Hematopoietic multipotent progenitor cell treated with erythropoietin and hydrocortisone succinate and interleukin-3 and kit ligand, for 4 days (in vitro differentiated cells): ENCODE measurements around the gene ZNF335.

Experiments
- DNase-seq: peaks from one replicate; pipeline ENCODE4 v3.0.0-alpha.2; 2015

The ZNF335 gene

GRCh38 chr20:45971675-45972499 lies at the start of gene ZNF335:
Gene ZNF335, minus strand, starts transcription at chr20:45972203. Its CDS starts 793 bp downstream, at chr20:45971410.
- DNase-seq, result peak; percentile 97

- DNase-seq, result no peak
Measured at GRCh38 chr20:46020555-46020954, 48.6 kb upstream of the ZNF335 start.

- DNase-seq, result no peak
Measured at GRCh38 chr20:46018611-46019010, 46.6 kb upstream of the ZNF335 start.

- no peak for DNase-seq
Measured at GRCh38 chr20:46018112-46018511, 46.1 kb upstream of the ZNF335 start.

DNA sequence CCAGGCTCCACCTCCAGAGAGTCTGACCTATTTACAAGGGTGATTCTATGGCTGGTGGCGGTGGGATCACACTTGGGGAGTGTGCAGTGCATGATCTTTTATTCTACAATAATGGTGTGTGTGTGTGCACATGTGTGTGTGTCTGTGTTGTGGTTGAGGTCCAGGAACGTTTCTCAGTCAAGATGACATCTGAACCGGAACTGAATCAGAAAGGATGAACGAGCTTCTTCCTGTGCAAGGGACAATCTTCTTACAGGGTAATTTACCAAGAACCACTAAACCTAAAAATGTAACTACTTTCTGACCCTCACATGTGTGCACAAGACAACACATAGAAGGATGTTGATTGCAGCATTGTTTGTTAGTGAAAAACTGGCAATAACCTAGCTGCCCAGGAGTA lies 45.3 kb upstream of the ZNF335 start:
- no peak for DNase-seq

DNA sequence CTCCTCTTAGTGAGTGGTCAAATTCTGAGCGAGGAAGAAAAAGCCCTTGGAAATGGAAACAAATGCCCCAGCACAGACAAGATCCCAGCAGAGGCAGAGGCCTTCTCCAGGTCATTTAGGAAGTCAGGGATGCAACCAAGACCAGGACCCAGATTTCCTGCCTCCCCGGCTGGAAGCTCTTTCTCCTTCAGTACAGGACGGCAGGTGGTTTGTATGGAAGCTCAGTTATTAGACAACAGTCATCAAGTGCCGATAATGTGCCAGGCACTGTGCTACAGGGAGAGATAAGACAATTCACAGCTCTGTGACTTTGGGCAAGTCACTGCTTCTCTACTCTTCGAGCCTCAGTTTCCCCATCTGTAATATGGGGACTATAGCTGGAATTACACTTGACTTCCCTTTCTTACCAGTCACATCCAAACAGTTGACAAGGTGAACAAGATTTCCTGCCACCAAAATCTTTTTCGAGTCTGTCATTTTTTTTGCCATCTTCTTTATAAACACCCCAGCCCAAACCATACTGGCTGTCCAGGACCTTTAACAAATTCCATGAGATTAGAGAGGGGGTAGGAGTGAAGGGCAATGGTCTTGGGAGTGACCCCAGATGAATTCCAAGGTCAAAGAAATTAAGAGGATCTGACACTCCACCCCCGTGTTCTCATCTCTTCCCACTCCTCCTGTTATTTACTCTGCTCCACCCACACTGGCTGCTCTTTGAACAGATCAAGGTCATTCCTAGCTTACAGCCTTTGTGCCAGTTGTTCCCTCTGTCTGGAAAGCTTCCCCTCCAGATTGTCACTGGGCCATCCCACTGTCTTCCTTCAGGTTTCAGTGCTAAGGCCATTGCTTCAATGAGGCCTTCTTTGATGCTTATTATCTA lies 42.8 kb upstream of the ZNF335 start:
- DNase-seq, result no peak

- peak; percentile 79 for DNase-seq
Measured at GRCh38 chr20:46013829-46014516, 42.0 kb upstream of the ZNF335 start.

GRCh38 chr20:46013322-46013828 lies 41.4 kb upstream of the ZNF335 start:
- no peak for DNase-seq

GRCh38 chr20:46012921-46013320 lies 40.9 kb upstream of the ZNF335 start:
- DNase-seq, result no peak

DNA sequence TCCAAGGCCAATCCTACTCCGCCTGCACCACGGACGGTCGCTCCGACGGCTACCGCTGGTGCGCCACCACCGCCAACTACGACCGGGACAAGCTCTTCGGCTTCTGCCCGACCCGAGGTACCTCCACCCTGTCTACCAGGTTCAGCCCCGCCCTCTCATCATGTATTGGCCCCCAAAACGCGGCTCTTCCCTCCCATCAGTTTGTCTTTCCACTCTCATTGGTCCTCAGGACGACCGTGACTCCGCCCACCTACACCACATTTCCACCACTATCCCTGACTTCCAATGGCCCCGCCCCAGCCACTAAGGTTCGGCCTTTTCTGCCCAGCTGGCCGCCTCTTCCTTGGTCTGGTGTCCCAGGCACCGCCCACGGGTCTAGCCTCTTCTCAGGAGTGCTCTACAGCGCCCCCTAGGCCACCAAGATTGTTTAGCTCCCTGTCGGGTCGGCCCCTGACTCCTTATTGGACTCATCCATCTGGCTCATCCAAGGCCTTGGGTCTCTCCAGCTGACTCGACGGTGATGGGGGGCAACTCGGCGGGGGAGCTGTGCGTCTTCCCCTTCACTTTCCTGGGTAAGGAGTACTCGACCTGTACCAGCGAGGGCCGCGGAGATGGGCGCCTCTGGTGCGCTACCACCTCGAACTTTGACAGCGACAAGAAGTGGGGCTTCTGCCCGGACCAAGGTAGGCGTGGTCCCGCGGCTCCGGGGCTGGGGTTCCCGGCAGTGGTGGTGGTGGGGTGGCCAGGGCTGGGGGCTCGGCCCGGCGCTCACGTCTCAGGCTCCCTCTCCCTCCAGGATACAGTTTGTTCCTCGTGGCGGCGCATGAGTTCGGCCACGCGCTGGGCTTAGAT lies 39.9 kb upstream of the ZNF335 start:
- DNase-seq, result peak; percentile 85

- peak; percentile 28 for DNase-seq
Measured at GRCh38 chr20:46010491-46011391, 38.7 kb upstream of the ZNF335 start.

DNA sequence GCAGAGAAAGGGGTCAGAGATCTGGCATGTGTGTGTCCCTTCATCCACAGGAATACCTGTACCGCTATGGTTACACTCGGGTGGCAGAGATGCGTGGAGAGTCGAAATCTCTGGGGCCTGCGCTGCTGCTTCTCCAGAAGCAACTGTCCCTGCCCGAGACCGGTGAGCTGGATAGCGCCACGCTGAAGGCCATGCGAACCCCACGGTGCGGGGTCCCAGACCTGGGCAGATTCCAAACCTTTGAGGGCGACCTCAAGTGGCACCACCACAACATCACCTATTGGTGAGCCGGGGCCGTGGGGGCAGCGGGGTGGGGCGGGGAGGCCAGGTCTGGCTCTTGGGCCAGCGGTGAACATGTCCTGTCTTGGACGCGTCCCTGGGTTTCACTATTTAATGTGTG lies 37.8 kb upstream of the ZNF335 start:
- DNase-seq, result no peak

GRCh38 chr20:46007671-46008070 lies 35.7 kb upstream of the ZNF335 start:
- no peak for DNase-seq

DNA sequence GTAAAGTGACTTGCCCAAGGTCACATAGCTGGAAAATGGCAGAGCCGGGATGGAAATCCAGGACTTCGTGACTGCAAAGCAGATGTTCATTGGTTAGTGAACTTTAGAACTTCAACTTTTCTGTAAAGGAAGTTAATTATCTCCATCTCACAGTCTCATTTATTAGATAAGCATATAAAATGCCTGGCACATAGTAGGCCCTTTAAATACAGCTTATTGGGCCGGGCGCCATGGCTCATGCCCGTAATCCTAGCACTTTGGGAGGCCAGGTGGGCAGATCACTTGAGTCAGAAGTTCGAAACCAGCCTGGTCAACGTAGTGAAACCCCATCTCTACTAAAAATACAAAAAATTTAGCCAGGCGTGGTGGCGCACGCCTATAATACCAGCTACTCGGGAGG lies 35.0 kb upstream of the ZNF335 start:
- no peak for DNase-seq

- no peak for DNase-seq
Measured at GRCh38 chr20:46006022-46006705, 34.2 kb upstream of the ZNF335 start.

GRCh38 chr20:46004889-46005473 lies 33.0 kb upstream of the ZNF335 start:
- DNase-seq, result peak; percentile 93

DNA sequence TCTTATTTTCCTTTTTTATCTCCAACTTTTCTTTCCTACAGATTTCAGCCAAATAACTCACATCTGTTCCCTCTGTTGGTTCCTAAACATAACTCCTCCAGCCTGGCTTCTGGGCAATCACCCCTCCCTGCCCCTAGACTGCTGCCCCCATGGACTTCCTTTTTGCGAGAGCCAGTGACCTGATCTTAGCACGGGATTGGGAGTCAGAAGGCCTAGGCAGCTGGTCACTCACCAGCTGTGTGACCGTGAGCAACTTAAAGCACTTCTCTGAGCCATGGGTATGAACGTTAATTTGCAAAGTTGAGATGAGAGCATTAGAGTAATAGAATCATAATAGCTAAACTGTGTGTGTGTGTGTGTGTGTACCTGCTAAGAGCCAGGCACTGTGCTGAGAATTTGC lies 32.2 kb upstream of the ZNF335 start:
- DNase-seq, result no peak

- no peak for DNase-seq
Measured at GRCh38 chr20:46002008-46002407, 30.0 kb upstream of the ZNF335 start.

DNA sequence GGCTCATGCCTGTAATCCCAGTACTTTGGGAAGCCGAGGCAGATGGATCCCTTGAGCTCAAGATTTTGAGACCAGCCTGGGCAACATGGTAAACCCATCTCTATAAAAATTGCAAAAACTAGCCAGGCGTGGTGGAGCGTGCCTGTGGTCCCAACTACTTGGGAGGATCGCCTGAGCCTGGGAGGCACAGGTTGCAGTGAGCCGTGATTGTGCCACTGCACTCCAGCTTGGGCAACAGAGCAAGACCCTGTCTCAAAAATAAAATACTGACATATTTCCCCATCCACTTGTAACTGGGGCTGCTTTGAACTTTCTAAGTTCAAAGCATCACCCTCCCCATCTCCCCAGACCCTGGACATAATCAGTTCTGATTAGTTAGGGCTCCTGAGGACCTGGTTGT lies 29.5 kb upstream of the ZNF335 start:
- no peak for DNase-seq
